Calu3 (cell line): ENCODE measurements around the gene DTL. TPM values are rescaled to one million over a fixed set of nuclear protein-coding genes. Genes with fewer than 3 reads are reported as not detected.

Experiments used
- BruUV-seq: library from RNA; stranded (reverse); fragments of 400-500 nt; replicated peaks from 2 replicates; lab custom pipeline; 2021; lab: Mats Ljungman, UMichigan
- CTCF ChIA-PET: fragments of 300-600 bp; sonication (Branson Sonifier 250); formaldehyde crosslinking; loops from one replicate; lab custom pipeline; 2022; ENCODE audit warnings: antibody characterized with exemption; lab: Charles Lee
- DNase-seq: peaks from one replicate; pipeline ENCODE4 v3.0.0; 2022
- H3K27ac Mint-ChIP-seq: one replicate; pipeline ENCODE4 v1.8.0; 2022; ENCODE audit warnings: mixed read lengths; ENCODE audit not compliant: unreplicated experiment
- H3K27me3 Mint-ChIP-seq: one replicate; pipeline ENCODE4 v1.8.0; 2022; ENCODE audit warnings: mixed read lengths; ENCODE audit not compliant: unreplicated experiment
- H3K36me3 Mint-ChIP-seq: one replicate; pipeline ENCODE4 v1.8.0; 2022; ENCODE audit warnings: mild to moderate bottlenecking, moderate library complexity, mixed read lengths; ENCODE audit not compliant: insufficient read depth, unreplicated experiment
- H3K4me1 Mint-ChIP-seq: one replicate; pipeline ENCODE4 v1.8.0; 2022; ENCODE audit warnings: mild to moderate bottlenecking, low read depth, mixed read lengths; ENCODE audit not compliant: unreplicated experiment
- H3K4me3 Mint-ChIP-seq: one replicate; pipeline ENCODE4 v1.8.0; 2022; ENCODE audit warnings: mild to moderate bottlenecking, low read depth, moderate library complexity, mixed read lengths; ENCODE audit not compliant: unreplicated experiment
- H3K9me3 Mint-ChIP-seq: one replicate; pipeline ENCODE4 v1.8.0; 2022; ENCODE audit warnings: low read depth, mixed read lengths; ENCODE audit not compliant: unreplicated experiment
- intact Hi-C: fragments of 100-400 bp; cut with micrococcal nuclease; formaldehyde crosslinking; loops from one replicate; pipeline ENCODE4 v1.10.0; 2022; ENCODE audit not compliant: unreplicated experiment
- total RNA-seq: library from RNA; stranded (reverse); gene quantifications from 2 replicates; pipeline ENCODE4 v1.2.3, GENCODE V29; 2022
- TF ChIP-seq, protein P1 (sequence below): fragments of 200-600 bp; IDR thresholded peaks from one replicate; pipeline ENCODE4 v1.8.0; 2022; ENCODE audit warnings: antibody characterized with exemption; ENCODE audit not compliant: unreplicated experiment

Gene DTL
- total RNA-seq, 1 experiment from 2014 or later = 44.0 TPM

DNA sequence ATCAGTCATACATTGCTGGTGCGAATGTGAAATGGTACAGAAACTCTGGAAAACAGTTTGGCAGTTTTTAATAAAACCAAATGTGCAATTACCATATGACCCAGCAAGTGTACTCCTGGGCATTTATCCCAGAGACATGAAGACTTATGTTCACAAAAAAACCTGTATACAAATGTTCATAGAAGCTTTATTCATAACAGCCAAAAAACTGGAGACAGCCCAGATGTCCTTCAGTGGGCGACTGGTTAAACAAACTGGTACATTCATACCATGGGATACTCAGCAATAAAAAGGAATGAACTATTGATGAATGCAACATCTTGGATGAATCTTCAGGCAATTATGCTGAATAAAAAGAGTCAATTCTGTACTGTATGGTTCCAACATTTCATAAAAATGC lies 97.8 kb downstream of the DTL start:
- Mint-ChIP-seq H3K9me3 (peaks cover 3% of the 10 kb centered on the region), H3K36me3 (no peaks in the 10 kb centered on the region), H3K4me1 (no peaks in the 10 kb centered on the region), H3K27me3 (no peaks in the 10 kb centered on the region), H3K27ac (no peak overlapping the region), H3K4me3 (no peak overlapping the region)
- intact Hi-C loops = no loop called here
- no TSS peak for BruUV-seq
- TF ChIP-seq, protein P1, sequence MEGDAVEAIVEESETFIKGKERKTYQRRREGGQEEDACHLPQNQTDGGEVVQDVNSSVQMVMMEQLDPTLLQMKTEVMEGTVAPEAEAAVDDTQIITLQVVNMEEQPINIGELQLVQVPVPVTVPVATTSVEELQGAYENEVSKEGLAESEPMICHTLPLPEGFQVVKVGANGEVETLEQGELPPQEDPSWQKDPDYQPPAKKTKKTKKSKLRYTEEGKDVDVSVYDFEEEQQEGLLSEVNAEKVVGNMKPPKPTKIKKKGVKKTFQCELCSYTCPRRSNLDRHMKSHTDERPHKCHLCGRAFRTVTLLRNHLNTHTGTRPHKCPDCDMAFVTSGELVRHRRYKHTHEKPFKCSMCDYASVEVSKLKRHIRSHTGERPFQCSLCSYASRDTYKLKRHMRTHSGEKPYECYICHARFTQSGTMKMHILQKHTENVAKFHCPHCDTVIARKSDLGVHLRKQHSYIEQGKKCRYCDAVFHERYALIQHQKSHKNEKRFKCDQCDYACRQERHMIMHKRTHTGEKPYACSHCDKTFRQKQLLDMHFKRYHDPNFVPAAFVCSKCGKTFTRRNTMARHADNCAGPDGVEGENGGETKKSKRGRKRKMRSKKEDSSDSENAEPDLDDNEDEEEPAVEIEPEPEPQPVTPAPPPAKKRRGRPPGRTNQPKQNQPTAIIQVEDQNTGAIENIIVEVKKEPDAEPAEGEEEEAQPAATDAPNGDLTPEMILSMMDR = no peak
- no peak for DNase-seq
- CTCF ChIA-PET = no interaction called here

GRCh38 chr1:212135166-212135565 lies 99.6 kb downstream of the DTL start:
- CTCF ChIA-PET = no interaction called here
- no peak for DNase-seq
- intact Hi-C loops = no loop called here
- no peaks in the 10 kb centered on the region for H3K27me3 Mint-ChIP-seq
- no peaks in the 10 kb centered on the region for H3K4me1 Mint-ChIP-seq
- no peak overlapping the region for H3K4me3 Mint-ChIP-seq
- H3K27ac Mint-ChIP-seq = no peak overlapping the region
- no peaks in the 10 kb centered on the region for H3K36me3 Mint-ChIP-seq
- BruUV-seq = no TSS peak
- peaks cover 3% of the 10 kb centered on the region for H3K9me3 Mint-ChIP-seq
- TF ChIP-seq, protein P1 = no peak

- TF ChIP-seq, protein P1 = no peak
- Mint-ChIP-seq H3K27me3 (no peaks in the 10 kb centered on the region), H3K9me3 (peaks cover 3% of the 10 kb centered on the region), H3K4me3 (no peak overlapping the region), H3K27ac (no peak overlapping the region), H3K36me3 (no peaks in the 10 kb centered on the region), H3K4me1 (no peaks in the 10 kb centered on the region)
- no TSS peak for BruUV-seq
- CTCF ChIA-PET = interaction anchor here (0.7 kb wide), 1 partner anchor 68 kb away, joined by 4 read pairs; no protein-coding TSS in a partner anchor
- no peak for DNase-seq
- intact Hi-C loops = no loop called here
Measured at GRCh38 chr1:212137854-212138253, 102.3 kb downstream of the DTL start.

GRCh38 chr1:212138457-212138856 lies 102.9 kb downstream of the DTL start:
- H3K4me3 Mint-ChIP-seq = no peak overlapping the region
- TF ChIP-seq, protein P1 = no peak
- intact Hi-C loops = no loop called here
- no peak for DNase-seq
- CTCF ChIA-PET = interaction anchor here (0.7 kb wide), 1 partner anchor 68 kb away, joined by 4 read pairs; no protein-coding TSS in a partner anchor
- no peaks in the 10 kb centered on the region for H3K4me1 Mint-ChIP-seq
- no peaks in the 10 kb centered on the region for H3K36me3 Mint-ChIP-seq
- H3K9me3 Mint-ChIP-seq = peaks cover 3% of the 10 kb centered on the region
- no peak overlapping the region for H3K27ac Mint-ChIP-seq
- H3K27me3 Mint-ChIP-seq = no peaks in the 10 kb centered on the region
- BruUV-seq = no TSS peak
